GM13976 (cell line): ENCODE data around the gene MAX.

Experiments
- DNase-seq: peaks from one replicate; pipeline ENCODE4 v3.0.0; 2012; ENCODE audit warnings: low spot score
- CTCF ChIP-seq: IDR thresholded peaks from 2 replicates; pipeline ENCODE4 v1.5.1; 2012; ENCODE audit warnings: borderline replicate concordance, mild to moderate bottlenecking; ENCODE audit not compliant: insufficient read depth; ENCODE audit errors: extremely low read depth, missing control alignments, control extremely low read depth
- in situ Hi-C: fragments of 300-500 bp; cut with MboI; formaldehyde crosslinking; loops from one replicate; pipeline ENCODE4 v1.12.0; 2022; ENCODE audit warnings: low sequenced_read_pairs, mixed read lengths, inconsistent platforms; ENCODE audit not compliant: unreplicated experiment

The MAX gene, protein sequence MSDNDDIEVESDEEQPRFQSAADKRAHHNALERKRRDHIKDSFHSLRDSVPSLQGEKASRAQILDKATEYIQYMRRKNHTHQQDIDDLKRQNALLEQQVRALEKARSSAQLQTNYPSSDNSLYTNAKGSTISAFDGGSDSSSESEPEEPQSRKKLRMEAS

DNA sequence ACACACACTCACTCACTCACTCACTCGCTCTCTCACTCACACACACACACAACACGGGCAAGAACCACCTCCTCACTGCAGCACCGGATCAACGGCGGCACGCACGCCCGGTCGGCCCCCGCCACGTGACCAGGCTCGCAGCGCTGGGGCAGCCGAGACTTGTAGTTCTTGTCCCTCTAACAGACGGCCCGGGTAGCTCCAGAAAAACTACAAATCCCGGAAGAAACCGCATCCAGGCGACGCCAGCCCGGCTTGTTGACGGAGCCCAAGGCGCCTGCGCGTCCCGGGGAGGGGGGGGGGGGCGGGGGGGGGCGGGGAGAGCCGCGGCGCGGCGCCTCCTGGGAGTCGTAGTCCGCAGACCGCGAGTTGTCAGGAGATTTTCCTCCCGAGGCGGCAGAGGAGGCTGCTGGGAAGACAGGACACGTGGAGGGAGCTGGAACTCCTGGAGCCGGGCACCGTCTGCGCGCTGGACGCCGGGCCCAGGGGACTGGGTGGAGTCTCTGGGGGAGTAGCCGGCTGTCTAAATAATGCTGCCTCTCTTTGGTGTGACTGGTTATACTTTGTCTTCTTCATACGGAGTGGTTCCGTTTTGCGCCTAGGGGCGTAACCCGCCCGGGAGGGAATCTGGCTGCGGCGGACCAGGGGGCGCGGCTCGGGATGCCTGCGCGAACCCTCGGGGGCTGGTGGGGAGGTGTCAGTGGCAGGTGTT, at the start of gene MAX:
Gene MAX, minus strand, starts transcription at position 77 of the 709 bp plus-strand sequence. CDS start 178 bp downstream, outside the sequence.
- no peak for TF ChIP-seq CTCF
- in situ Hi-C loops, result no loop called here
- peak; percentile 97 for DNase-seq

DNA sequence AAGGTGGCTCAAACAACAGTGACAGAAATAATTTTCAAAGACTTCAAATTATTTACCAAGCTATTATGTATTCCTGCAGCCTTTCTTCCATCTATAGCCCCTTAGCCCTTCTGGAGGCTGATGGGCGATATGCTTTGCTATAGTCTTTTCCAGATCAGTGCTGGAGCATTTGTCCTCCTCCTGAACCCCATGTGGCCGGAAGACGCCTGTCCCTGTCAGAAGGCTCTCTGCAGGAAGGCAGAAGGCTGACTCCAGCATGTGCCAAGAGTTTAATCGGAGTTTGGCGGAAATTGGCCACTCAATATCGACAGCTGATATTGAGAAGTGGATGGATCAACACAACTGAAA, 49.3 kb upstream of the MAX start:
- no peak for TF ChIP-seq CTCF
- no peak for DNase-seq
- in situ Hi-C loops, result loop anchor here (25.0 kb wide), 1 partner anchor 911 kb away; no protein-coding TSS in a partner anchor

GRCh38 chr14:65150898-65151608, 48.7 kb upstream of the MAX start:
- TF ChIP-seq CTCF, result no peak
- no peak for DNase-seq
- in situ Hi-C loops, result loop anchor here (25.0 kb wide), 1 partner anchor 911 kb away; no protein-coding TSS in a partner anchor

DNA sequence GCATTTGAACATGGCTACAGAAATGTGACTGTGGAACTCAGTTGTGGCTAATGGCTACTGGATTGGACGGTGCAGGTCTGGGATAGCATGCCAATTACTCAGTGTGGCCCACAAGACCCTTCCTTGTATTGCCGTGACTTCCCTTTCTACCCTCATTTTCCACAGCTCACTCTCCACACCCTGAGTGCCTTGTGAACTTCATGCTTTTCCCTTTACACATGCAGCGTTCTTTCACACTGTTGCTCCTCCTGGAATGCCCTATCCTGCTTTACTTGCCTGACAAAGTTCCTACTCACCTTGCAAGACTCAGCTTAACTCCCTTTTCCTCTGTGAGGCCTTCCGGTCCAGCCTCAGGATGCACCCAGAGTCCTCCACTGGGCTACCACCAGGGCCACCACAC, 46.8 kb upstream of the MAX start:
- DNase-seq, result no peak
- in situ Hi-C loops, result no loop called here
- no peak for TF ChIP-seq CTCF

GRCh38 chr14:65144170-65144569, 41.9 kb upstream of the MAX start:
- no peak for TF ChIP-seq CTCF
- in situ Hi-C loops, result no loop called here

DNA sequence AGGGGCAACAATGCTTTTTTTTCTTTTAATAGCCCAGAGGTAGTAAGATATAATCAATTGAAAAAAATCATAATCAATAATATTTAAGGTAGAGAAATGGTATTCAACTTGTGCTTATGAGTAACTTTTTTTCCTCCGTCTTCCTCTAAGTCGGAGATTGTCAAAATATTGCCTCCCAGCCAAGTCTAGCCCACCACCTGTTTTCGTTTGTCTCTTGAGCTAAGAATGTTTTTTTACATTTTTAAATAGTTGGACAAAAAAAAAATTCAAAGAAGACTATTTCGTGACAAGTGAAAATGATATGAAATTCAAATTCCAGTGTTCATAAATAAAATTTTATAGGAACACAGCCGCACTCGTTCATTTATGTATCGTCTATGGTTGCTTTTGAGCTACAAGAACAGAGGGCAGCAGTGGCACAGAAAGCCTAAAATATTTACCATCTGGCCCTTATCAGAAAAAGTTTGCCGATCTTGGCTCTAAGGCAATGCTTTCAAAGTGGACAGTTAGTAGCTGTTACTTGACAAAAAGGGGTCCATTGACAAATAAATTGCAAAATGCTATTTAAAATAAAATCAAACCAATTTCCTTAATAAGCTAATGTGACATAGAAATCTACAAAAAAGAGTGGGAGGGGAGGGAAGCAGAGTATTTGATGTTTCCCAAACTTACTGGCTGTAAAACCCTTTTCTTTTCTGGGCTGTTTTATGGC, 40.8 kb upstream of the MAX start:
- in situ Hi-C loops, result no loop called here
- no peak for DNase-seq
- no peak for TF ChIP-seq CTCF

More at GRCh38 chr14:65144170-65144569, 41.9 kb upstream of the MAX start:
- DNase-seq, result no peak
